ENCODE data around the gene DPP6. TPM values are rescaled to one million over a fixed set of nuclear protein-coding genes. Genes with fewer than 3 reads are reported as not detected.

The DPP6 gene
- total and polyA plus RNA-seq, 7 donors: 0.18 to 1.8 (median 0.57) TPM

- no peaks in the 10 kb centered on the region for H3K36me3 ChIP-seq (ENCODE audit: insufficient read depth in 1 of 2, low read depth in 1 of 2)
Observed at GRCh38 chr7:154167807-154168206, 115.6 kb downstream of the DPP6 start.

DNA sequence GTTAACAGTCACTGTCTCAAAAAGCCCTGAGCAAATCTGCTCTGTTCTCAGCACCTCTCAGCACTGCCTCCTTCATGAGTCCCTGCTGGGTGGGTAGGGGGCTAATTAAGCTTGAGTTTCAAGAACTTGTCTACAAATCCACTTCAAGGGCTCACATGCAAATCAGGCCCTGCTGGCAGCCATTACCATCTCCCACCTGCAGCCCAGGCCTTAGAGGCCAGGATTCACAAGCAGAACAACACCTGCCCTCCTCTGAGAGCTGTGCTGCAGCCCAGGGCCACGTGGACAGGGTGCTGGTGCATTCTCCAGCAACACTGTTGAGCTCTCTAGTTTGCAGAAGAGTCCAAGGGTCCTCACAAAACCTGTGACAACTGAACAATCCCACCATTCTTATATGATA, 119.2 kb downstream of the DPP6 start:
- ATAC-seq: no peak
- H3K9me3 ChIP-seq: no peaks in the 10 kb centered on the region
- H3K36me3 ChIP-seq (ENCODE audit: insufficient read depth in 1 of 2, low read depth in 1 of 2): no peaks in the 10 kb centered on the region
- no peak overlapping the region for H3K4me3 ChIP-seq
- DNase-seq: no peak
- no peak overlapping the region for H3K27ac ChIP-seq
- WGBS, 3 donors: 7 to 15% (median 8%) methylated on average over 1 of the region's 1 CpG
- intact Hi-C loops (cut with DNase I): no loop called here
- H3K27me3 ChIP-seq (ENCODE audit: insufficient read depth in 3 of 3, low read length in 2 of 3): no peaks in the 10 kb centered on the region
- TF ChIP-seq CTCF (IDR thresholded peaks at IDR 0.05): no peak
- no peaks in the 10 kb centered on the region for H3K4me1 ChIP-seq

More at GRCh38 chr7:154167807-154168206, 115.6 kb downstream of the DPP6 start:
- Histone ChIP-seq H3K9me3 (no peaks in the 10 kb centered on the region), H3K27ac (no peak overlapping the region), H3K27me3 (ENCODE audit: insufficient read depth in 3 of 3, low read length in 2 of 3) (no peaks in the 10 kb centered on the region), H3K4me1 (no peaks in the 10 kb centered on the region), H3K4me3 (no peak overlapping the region)
- ATAC-seq: no peak
- no peak for TF ChIP-seq CTCF (IDR thresholded peaks at IDR 0.05)
- 34 to 47% (median 42%) methylated on average over 4 of the region's 4 CpGs for WGBS, 3 donors
- intact Hi-C loops (cut with DNase I): no loop called here
- no peak for DNase-seq

DNA sequence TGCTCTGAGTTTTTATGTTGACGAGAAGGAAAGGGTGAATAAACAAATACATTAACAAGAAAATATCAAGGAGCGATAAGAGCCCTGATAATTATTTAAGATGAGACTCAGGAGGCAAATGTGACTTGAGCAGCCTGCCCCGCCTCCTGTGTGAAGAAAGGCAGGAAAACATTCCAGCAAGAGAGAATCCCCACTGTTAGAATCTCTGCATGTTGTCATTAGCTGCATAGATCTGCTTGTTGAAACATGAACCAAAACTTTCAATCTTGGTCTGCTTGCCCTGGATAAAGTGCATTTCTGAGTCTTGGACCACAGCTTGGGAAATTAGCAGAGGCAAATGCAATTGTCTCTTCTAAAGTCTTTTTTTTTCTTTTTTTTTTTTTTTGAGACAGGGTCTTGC, 120.0 kb downstream of the DPP6 start:
- Histone ChIP-seq H3K36me3 (ENCODE audit: insufficient read depth in 1 of 2, low read depth in 1 of 2) (no peaks in the 10 kb centered on the region), H3K27me3 (ENCODE audit: insufficient read depth in 3 of 3, low read length in 2 of 3) (no peaks in the 10 kb centered on the region), H3K27ac (no peak overlapping the region), H3K4me1 (no peaks in the 10 kb centered on the region), H3K4me3 (no peak overlapping the region), H3K9me3 (no peaks in the 10 kb centered on the region)
- no peak for ATAC-seq
- WGBS, 3 donors: 73 to 82% (median 81%) methylated on average over 3 of the region's 3 CpGs
- no peak for TF ChIP-seq CTCF (IDR thresholded peaks at IDR 0.05)
- no peak for DNase-seq
- intact Hi-C loops (cut with DNase I): no loop called here

GRCh38 chr7:154177584-154177983, 125.4 kb downstream of the DPP6 start:
- Histone ChIP-seq H3K36me3 (ENCODE audit: insufficient read depth in 1 of 2, low read depth in 1 of 2) (no peaks in the 10 kb centered on the region), H3K4me1 (no peaks in the 10 kb centered on the region), H3K27me3 (ENCODE audit: insufficient read depth in 3 of 3, low read length in 2 of 3) (no peaks in the 10 kb centered on the region), H3K9me3 (no peaks in the 10 kb centered on the region), H3K27ac (no peak overlapping the region), H3K4me3 (no peak overlapping the region)
- ATAC-seq (no peak), DNase-seq (no peak)
- no peak for TF ChIP-seq CTCF (IDR thresholded peaks at IDR 0.05)
- 80 to 90% (median 82%) methylated on average over 7 of the region's 7 CpGs for WGBS, 3 donors
- intact Hi-C loops (cut with DNase I): no loop called here

DNA sequence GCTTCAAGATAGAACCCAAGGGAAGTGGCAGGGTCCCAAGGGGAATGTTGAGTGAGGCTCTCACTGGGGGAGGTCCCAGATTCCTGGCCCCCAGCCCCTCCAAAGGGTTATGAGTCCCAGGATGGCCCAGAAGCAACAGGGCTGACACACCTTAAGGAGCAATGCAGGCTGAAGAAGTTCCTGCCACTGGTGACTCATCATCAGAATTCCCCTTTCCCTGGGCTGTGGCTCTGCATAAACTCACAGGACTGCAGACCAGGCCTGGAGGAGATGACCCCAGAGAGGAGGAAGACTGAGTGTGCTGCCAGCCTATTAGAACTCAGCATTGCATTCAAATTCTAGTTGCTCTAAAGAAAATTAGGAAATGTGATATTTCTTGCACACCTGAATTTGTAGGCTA, 126.7 kb downstream of the DPP6 start:
- Histone ChIP-seq H3K4me3 (no peak overlapping the region), H3K36me3 (ENCODE audit: insufficient read depth in 1 of 2, low read depth in 1 of 2) (no peaks in the 10 kb centered on the region), H3K4me1 (no peaks in the 10 kb centered on the region), H3K27me3 (ENCODE audit: insufficient read depth in 3 of 3, low read length in 2 of 3) (no peaks in the 10 kb centered on the region), H3K9me3 (no peaks in the 10 kb centered on the region), H3K27ac (no peak overlapping the region)
- intact Hi-C loops (cut with DNase I): no loop called here
- no peak for TF ChIP-seq CTCF (IDR thresholded peaks at IDR 0.05)
- no peak for DNase-seq
- no peak for ATAC-seq
